Ishikawa (cell line): ENCODE data around the gene CUL9.

ENCODE experiments used
- CEBPB ChIP-seq: IDR thresholded peaks from 2 replicates; pipeline ENCODE4 v1.6.1; 2012
- FOXM1 ChIP-seq: IDR thresholded peaks from 2 replicates; pipeline ENCODE4 v1.6.1; 2012; ENCODE audit warnings: low read depth, borderline replicate concordance
- YY1 ChIP-seq: IDR thresholded peaks from 2 replicates; pipeline ENCODE4 v1.6.1; 2012; ENCODE audit warnings: low read depth

- TF ChIP-seq FOXM1: no peak
- no peak for TF ChIP-seq CEBPB
- TF ChIP-seq YY1: no peak
Measured at GRCh38 chr6:43204271-43205105, 22.5 kb downstream of the CUL9 start.
